Measurements from ENCODE around the gene PPP2R2C.

DNA sequence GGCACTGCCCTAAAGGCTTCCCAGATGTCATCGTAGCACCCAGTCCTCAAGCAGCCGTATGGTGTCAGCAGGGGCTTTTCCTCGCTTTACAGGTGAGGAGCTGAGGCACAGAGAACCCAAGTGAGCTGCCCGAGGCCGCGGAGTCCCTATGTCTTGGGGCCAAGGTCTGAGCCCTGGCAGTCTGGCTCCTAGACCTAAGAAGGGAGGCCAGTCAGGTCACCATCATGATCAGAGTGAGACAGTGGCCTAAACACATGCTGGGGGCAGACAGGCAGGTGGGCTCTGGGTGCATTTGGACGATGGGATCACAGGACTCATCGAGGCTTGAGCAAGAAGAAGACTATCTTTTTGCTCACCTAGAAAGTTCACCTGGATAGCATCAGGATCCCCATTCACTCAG is 107.8 kb downstream of the PPP2R2C start:
- TF ChIP-seq CTCF (IDR thresholded peaks at IDR 0.05; ENCODE audit: borderline replicate concordance, extremely low read depth, low read length, poor library complexity, severe bottlenecking) = no peak
- TF ChIP-seq EZH2 (IDR thresholded peaks at IDR 0.05; ENCODE audit: borderline replicate concordance, low read depth, low read length, severe bottlenecking) = no peak
